HG03095 (cell line): ENCODE results near the gene ZMIZ2.

ENCODE experiments used
- ATAC-seq: cut with Tn5 transposase; IDR thresholded peaks from one replicate; pipeline ENCODE4 v1.9.1; 2021; ENCODE audit warnings: moderate library complexity; ENCODE audit not compliant: unreplicated experiment

Gene ZMIZ2

GRCh38 chr7:44756904-44757303, 8.3 kb downstream of the ZMIZ2 start:
- ATAC-seq, result no peak

- ATAC-seq, result no peak
Measured at GRCh38 chr7:44757311-44757710, 8.7 kb downstream of the ZMIZ2 start.

DNA sequence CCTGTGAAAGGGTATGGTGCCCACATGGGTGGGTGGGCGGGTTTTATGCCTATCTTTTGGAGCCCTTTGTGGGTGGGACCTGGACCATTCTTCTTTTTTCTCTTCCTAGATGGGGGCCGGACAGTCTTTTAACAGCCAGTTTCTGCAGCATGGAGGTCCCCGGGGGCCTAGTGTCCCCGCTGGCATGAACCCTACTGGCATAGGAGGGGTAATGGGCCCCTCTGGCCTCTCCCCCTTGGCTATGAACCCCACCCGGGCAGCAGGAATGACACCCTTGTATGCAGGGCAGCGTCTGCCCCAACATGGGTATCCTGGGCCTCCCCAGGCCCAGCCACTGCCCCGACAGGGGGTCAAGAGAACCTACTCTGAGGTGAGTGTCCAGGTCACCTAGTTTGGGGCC, 9.1 kb downstream of the ZMIZ2 start:
- ATAC-seq, result no peak

DNA sequence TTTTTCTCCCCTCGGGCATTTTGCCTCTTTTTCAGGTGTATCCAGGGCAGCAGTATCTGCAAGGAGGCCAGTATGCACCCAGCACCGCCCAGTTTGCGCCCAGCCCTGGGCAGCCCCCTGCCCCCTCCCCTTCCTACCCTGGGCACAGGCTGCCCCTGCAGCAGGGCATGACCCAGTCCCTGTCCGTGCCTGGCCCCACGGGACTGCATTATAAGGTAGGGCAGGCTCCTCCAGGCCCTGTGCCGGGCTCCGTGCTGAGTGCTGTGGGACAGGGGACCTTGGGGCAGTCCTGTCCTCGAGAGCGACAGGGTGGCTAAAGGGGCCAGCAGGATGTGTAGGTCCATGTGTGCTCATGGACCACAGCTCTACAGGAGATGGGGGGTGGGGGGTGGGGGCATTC, 10.6 kb downstream of the ZMIZ2 start:
- ATAC-seq, result no peak

GRCh38 chr7:44760034-44760580, 11.5 kb downstream of the ZMIZ2 start:
- no peak for ATAC-seq

DNA sequence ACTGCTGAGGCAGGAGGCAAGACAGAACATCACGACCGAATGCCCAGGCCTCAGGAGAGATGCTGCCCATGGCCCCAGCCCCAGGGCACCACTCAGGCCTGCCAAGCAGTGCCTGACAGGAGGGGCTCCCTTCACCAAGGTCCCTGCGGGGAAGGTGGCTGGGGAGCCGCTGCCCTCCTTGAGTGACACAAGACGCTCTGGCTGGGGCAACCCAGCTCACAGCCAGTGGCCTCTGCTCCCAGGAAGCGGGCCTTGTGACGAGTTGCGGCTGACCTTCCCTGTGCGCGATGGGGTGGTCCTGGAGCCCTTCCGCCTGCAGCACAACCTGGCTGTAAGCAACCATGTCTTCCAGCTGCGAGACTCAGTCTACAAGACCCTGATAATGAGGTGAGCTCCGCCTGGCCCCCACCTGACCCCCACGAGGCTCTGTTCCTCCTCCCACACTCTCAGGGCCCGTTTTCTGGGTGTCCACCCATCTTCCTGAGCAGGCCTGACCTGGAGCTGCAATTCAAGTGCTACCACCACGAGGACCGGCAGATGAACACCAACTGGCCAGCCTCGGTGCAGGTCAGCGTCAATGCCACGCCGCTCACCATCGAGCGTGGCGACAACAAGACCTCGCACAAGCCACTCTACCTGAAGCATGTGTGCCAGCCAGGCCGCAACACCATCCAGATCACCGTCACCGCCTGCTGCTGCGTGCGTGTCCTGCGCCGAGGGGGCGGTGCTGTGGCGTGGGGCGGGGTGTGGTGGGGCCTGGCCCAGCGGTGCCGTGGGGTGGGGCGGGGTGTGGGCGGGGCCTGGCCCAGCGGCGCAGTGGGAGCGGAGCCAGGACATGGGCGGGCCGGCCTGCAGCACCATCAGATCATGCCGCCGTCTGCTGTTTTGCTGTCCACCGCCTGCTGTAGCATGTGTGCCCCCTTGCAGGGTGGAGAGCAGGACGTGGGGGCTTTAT, 12.8 kb downstream of the ZMIZ2 start:
- ATAC-seq, result no peak

DNA sequence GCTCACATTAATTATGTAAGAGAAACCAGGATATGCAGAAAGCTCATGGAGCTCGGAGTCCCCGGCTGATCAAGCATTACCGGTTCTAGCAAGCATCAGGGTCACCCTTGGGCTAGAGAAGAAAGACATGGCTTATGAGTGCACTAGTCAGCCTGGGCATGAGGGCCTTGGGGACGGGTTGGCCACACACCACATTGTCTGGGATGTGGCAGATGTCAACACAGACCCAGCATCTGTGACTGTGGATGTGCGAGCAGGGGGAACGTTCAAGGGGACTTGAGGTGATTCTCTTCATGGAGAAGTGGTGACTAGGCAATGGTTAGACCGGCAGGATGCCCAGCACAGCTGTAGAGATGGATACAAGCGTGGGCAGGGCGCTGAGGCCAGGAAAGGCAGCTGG, 13.7 kb downstream of the ZMIZ2 start:
- ATAC-seq, result no peak

GRCh38 chr7:44762726-44763522, 14.3 kb downstream of the ZMIZ2 start:
- ATAC-seq, result no peak

GRCh38 chr7:44764081-44764480, 15.4 kb downstream of the ZMIZ2 start:
- ATAC-seq, result no peak

- ATAC-seq, result no peak
Measured at GRCh38 chr7:44764665-44765578, 16.3 kb downstream of the ZMIZ2 start.

DNA sequence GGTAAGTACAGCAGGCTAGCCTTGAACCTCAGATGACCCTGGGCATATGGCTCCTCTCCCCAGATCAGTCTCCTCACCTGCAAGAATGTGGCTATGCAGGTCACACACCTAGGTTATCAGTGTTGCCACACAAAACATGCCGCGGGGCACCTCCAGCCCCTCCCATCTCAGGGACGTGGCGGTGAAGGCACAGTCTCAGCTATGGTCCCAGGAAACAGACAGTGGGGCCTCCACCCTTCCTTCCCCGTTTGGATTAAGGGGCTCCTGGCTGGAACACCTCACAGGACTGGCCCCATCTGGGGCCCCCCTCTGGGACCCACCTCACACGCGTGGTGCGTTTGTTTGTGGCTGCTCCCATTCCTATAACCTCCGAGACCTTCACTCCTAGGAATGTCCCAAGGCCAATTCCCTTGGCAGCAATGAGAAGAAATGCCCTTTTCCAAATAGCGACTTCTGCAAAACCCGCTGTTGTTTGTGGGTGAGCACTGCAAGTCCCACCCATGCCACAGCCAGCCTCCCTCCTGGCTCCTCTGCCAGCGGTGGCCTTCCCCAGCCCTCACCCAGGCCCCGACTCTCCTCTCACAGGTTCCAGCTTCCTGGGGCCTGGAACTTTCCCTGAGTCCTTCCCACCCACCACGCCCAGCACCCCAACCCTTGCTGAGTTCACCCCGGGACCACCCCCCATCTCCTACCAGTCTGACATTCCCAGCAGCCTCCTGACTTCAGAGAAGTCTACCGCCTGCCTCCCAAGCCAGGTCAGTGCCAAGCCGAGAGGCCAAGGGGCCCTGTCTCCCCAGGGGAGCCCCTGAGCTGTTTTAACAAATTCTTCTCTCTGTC, 17.1 kb downstream of the ZMIZ2 start:
- ATAC-seq, result no peak

DNA sequence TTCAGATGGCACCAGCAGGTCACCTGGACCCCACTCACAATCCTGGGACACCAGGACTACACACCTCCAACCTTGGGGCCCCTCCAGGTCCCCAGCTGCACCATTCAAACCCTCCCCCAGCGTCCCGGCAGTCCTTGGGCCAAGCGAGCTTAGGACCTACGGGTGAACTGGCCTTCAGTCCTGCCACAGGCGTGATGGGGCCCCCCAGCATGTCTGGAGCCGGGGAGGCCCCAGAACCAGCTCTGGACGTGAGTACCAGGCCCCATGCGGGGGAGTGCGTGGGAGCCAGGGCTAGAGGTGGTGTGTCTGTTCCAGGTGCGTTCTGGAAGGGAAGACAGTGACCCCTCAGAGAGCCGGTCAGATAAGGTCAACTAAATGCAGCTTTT, 17.8 kb downstream of the ZMIZ2 start:
- no peak for ATAC-seq

DNA sequence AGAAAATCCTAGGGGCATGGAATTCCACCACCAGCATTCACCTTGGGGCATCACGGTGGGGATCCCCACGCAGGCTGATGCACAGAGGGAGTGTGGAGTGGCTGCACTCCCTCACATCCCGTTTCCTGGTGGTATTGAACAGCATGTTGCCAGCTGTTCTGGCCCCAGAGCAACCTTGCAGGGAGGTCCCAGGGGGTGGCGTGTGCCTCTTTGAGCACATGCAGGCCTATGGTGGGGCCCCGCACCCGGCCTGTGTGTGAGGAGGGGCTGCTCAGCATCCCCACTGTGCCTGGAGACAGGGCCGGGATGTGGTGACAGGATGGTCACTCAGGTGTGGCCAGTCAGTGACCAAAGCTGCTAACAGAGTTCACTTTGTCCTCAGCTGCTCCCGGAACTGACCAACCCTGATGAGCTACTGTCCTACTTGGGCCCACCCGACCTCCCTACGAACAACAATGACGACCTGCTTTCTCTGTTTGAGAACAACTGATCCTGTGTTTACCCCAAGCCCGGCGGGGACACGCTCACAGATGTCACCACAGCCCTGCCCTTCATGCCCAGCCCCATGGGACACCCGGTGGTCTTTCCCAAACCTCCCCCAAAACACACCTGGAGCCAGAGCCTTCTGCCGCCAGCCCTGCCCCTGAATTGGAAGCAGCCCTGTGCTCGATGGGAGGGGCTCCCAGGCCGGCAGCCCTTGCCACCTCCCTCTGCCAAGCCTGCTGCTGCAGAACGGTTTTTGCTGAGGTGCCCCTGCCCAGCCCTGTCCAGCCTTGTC, 18.7 kb downstream of the ZMIZ2 start:
- no peak for ATAC-seq

DNA sequence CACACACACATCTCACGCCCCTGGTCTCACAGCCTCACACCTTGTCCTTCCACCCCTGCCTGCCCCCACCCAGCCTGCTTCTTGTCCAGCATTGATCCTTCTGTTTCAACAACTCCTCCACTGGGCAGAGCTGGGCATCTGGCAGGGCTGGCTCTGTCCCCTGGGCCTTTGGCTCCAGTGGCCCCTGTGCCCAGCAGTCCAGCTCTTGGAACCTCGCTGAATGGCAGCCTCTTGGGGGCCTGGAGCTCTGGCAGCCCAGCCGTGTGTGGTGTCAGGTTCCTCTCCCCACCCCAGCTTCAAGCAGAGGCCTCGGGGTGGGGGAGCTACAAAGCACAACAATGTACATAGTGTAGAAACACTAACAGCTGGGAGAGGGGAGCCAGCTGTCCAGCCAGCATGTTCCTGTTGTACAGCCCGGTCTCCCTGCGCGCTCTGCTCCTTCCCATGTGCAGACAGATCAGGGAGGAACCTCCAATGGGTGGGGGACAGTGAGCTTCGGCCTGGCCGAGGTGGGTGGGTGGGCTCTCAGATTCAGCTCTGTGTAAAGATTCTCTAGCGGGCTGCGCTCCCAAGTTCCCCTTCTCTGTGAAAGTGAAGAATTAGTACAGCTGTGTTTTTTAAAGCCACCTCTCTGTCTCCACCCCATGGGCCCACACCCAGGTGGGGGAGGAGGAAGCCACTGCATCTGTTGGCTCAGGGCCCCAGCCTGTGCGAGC, 19.4 kb downstream of the ZMIZ2 start:
- ATAC-seq, result peak; percentile 68

GRCh38 chr7:44768628-44769371, 20.2 kb downstream of the ZMIZ2 start:
- no peak for ATAC-seq

- ATAC-seq, result no peak
Measured at GRCh38 chr7:44769376-44769775, 20.7 kb downstream of the ZMIZ2 start.

- ATAC-seq, result peak; percentile 51
Measured at GRCh38 chr7:44769776-44770294, 21.2 kb downstream of the ZMIZ2 start.
